Heart right ventricle (tissue), 16 donors: Measurements from ENCODE around the gene SMAD2. TPM values are rescaled to one million over a fixed set of nuclear protein-coding genes. Genes with fewer than 3 reads are reported as not detected.
A peak's percentile ranks its signal among the peaks of the same experiment; 100 is the strongest.

Experiments used
- ATAC-seq, 8 donors: fragments of 200-7000 bp; cut with Tn5 transposase; one replicate each; pipeline ENCODE4 v1.9.1; 2020; ENCODE audit warnings: mild to moderate bottlenecking in 8 of 8, moderate library complexity in 8 of 8, moderate number of reproducible peaks in 1 of 8
- DNase-seq, 2 donors: peaks; one replicate each; pipeline ENCODE4 v3.0.0-alpha.2; 2020
- H3K27ac ChIP-seq, 10 donors: fragments of 200-600 bp; sonication (generic) in 2 of 10; one replicate each; pipeline versions ENCODE4 v1.5.0 to v1.8.0; 2020 to 2022; ENCODE audit warnings: mild to moderate bottlenecking in 3 of 10
- H3K27me3 ChIP-seq, 7 donors: fragments of 200-600 bp; one replicate each; pipeline ENCODE4 v1.8.0; 2021 to 2022; ENCODE audit warnings: mild to moderate bottlenecking in 2 of 7
- H3K36me3 ChIP-seq, 9 donors: fragments of 200-600 bp; sonication (generic) in 1 of 9; one replicate each; pipeline versions ENCODE4 v1.5.0 to v1.8.0; 2020 to 2022; ENCODE audit warnings: mild to moderate bottlenecking in 2 of 9
- H3K4me1 ChIP-seq, 9 donors: fragments of 200-600 bp; sonication (generic) in 1 of 9; one replicate each; pipeline versions ENCODE4 v1.5.0 to v1.8.0; 2020 to 2022; ENCODE audit warnings: mild to moderate bottlenecking in 4 of 9
- H3K4me3 ChIP-seq, 10 donors: fragments of 200-600 bp; sonication (generic) in 2 of 10; one replicate each; pipeline versions ENCODE4 v1.5.0 to v1.8.0; 2020 to 2022; ENCODE audit warnings: mild to moderate bottlenecking in 7 of 10, moderate library complexity in 2 of 10
- H3K9me3 ChIP-seq, 11 donors: fragments of 200-600 bp in 10 of 11; sonication (generic) in 2 of 11; one replicate each; pipeline versions ENCODE4 v1.5.0 to v1.8.0; 2013 to 2022; ENCODE audit warnings: mild to moderate bottlenecking in 2 of 11, control low read depth in 1 of 11, moderate library complexity in 1 of 11
- CTCF ChIP-seq, 9 donors: fragments of 200-600 bp; sonication (generic) in 2 of 9; IDR thresholded peaks; one replicate each; pipeline versions ENCODE4 v1.5.0 to v1.8.0; 2021 to 2022; ENCODE audit warnings: antibody characterized with exemption in 9 of 9, mild to moderate bottlenecking in 5 of 9, moderate library complexity in 1 of 9
- WGBS, 2 donors: extraction: QIAGEN DNeasy Blood & Tissue Kit; methylation state at CpG; one replicate each; pipeline ENCODE4 v1.1.7; 2013; ENCODE audit warnings: inconsistent platforms in 1 of 2; 5-methylcytosine and 5-hydroxymethylcytosine counted together
- intact Hi-C, 10 donors: fragments of 100-400 bp; cut with DNase I; formaldehyde crosslinking; loops; one replicate each; pipeline versions ENCODE4 v1.11.1 to v1.14.2; 2022
- long read RNA-seq, 3 donors: library from polyadenylated mRNA; unstranded; transcript quantifications; one replicate each; pipeline ENCODE4 v2.0.0, GENCODE V29; 2020 to 2021
- polyA plus RNA-seq, 2 donors: library from polyadenylated mRNA; stranded (reverse); fragments of 200-250 nt; gene quantifications; one replicate each; pipeline ENCODE4 v1.2.3, GENCODE V29; 2013
- total RNA-seq, 10 donors: library from RNA; stranded (reverse); fragmentation: NEBNext Ultra II Directional in 3 of 10; extraction: Animal tissue kit (Norgen Biotek cat#: 25700) in 3 of 10; gene quantifications; one replicate each; pipeline versions ENCODE4 v1.2.1 to v1.2.4, GENCODE V29; 2021 to 2023
- donor health status: Arrhythmogenic right ventricular cardiomyopathy.
- donor health status: ischemic (EF 13 %, LVEDD 7.1; RV severe dilation, severe dysfunction).
- donor health status: healthy with polysubstance abuse.
- donor health status: DM: no; HTN: yes; CAD: no.
- donor health status: DM: no; HTN: no; CAD: no.
- donor health status: ischemic (EF 25% LVEDD 6.9; RV normal size, moderate dysfunction).
- donor health status: ischemic (EF 25% LVEDD 5.7; RV mildly dilated, moderate dysfunction).
- donor health status: healthy.
- donor health status: DM: yes; HTN: yes; CAD: no.
- donor health status: Ischemic cardiomyopathy.
- donor health status: ischemic (EF 35%, LVEDD 5.7; RV mildly dilated, moderate dysfunction).
- donor health status: nonischemic (EF 11% LVEDD 7.7; RV severe dilation, severe dysfunction).
- donor health status: DM: yes; HTN: yes; CAD: no.
- donor health status: PGD.
- donor health status: ischemic (EF 29% LVEDD 5.4; RV normal size, mild dysfunction).
- donor health status: nonischemic (EF 23%, LVEDD 6.1; RV moderate dilation, normal function).

The SMAD2 gene
- 100 to 1,000 TPM in 4 of 10 donors, 10 to 100 TPM in 6; 76.2 to 118 (median 95.0) TPM for total RNA-seq
- polyA plus RNA-seq = 10 to 100 TPM; 11.6 to 26.4 TPM
- long read RNA-seq, donor 1, full-length matches to known transcripts = 23 of 43 reads
- long read RNA-seq, donor 1, partial matches to known transcripts = 4 of 43 reads
- long read RNA-seq, donor 1, other reads (novel, unspliced or antisense) = 16 of 43 reads
- long read RNA-seq, donor 2, full-length matches to known transcripts = 33 of 60 reads
- long read RNA-seq, donor 2, partial matches to known transcripts = 8 of 60 reads
- long read RNA-seq, donor 2, other reads (novel, unspliced or antisense) = 19 of 60 reads
- long read RNA-seq, donor 3, full-length matches to known transcripts = 48 of 110 reads
- long read RNA-seq, donor 3, partial matches to known transcripts = 9 of 110 reads
- long read RNA-seq, donor 3, other reads (novel, unspliced or antisense) = 53 of 110 reads

- WGBS, 2 donors = 0 to 1% methylated on average over 49 to 85 of the region's 93 CpGs
Measured at GRCh38 chr18:47930199-47930930, at the start of gene SMAD2. TSS of gene SMAD2 (minus strand) at chr18:47930659. CDS start at chr18:47896756, 33,903 bp downstream.

GRCh38 chr18:47979611-47980200, 49.2 kb upstream of the SMAD2 start:
- Histone ChIP-seq H3K27me3 (no peaks in the 10 kb centered on the region), H3K36me3 (no peaks in the 10 kb centered on the region), H3K27ac (no peak overlapping the region), H3K9me3 (no peaks in the 10 kb centered on the region), H3K4me3 (no peak overlapping the region), H3K4me1 (no peaks in the 10 kb centered on the region)
- intact Hi-C loops = no loop called here
- no peak for TF ChIP-seq CTCF (IDR thresholded peaks at IDR 0.05)
- no peak for DNase-seq
- no peak for ATAC-seq
- 41 to 51% methylated on average over 5 of the region's 5 CpGs for WGBS, 2 donors

More at GRCh38 chr18:47930199-47930930, at the start of gene SMAD2:
- peak; percentile 84 to 85 for DNase-seq
- H3K9me3 ChIP-seq = no peaks in the 10 kb centered on the region
- ATAC-seq = peak; percentile 74 to 86 (median 76)
- H3K4me3 ChIP-seq = peak within 1 kb of the TSS; percentile 62 to 93 (median 88)
- no peak for TF ChIP-seq CTCF (IDR thresholded peaks at IDR 0.05)
- H3K36me3 ChIP-seq = no peaks in the 10 kb centered on the region
- peaks cover 0 to 56% (median 47%) of the 10 kb centered on the region in 9 donors for H3K4me1 ChIP-seq
- H3K27me3 ChIP-seq = no peaks in the 10 kb centered on the region
- intact Hi-C loops = loop anchor here in 7 of 10 donors (2.0 to 10.0 kb wide), 6 partner anchors 68 to 1534 kb away; partner anchors contain the start of gene DYM (in 1 of the 7)
- H3K27ac ChIP-seq = peak within 1 kb of the TSS; percentile 93 to 99 (median 98)

DNA sequence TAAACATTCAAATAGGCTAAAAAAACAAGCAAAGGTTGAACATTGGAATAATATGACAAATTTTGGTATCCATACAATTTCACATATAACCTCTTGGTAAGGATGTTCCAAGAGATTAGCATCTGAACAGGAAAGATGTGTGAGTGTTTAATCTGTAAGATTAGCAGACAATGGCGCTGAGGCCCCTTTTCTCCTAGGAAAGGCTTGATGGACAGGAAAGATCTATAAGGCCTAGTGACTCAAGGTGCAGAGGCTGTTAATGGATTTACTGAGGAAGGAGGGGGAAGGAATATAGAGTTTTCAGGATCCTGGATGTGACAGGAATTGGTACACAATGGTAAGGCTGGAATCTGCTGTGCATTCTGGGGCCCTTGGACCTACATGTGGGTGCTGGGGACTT, 48.1 kb upstream of the SMAD2 start:
- no peak for ATAC-seq
- 82 to 84% methylated on average over 1 of the region's 1 CpG for WGBS, 2 donors

More for the DNA sequence above, 48.1 kb upstream of the SMAD2 start:
- Histone ChIP-seq H3K36me3 (no peaks in the 10 kb centered on the region), H3K9me3 (no peaks in the 10 kb centered on the region), H3K4me3 (no peak overlapping the region), H3K4me1 (no peaks in the 10 kb centered on the region), H3K27me3 (peaks cover 0 to 6% (median 0%) of the 10 kb centered on the region in 7 donors), H3K27ac (no peak overlapping the region)
- no peak for DNase-seq
- no peak for TF ChIP-seq CTCF (IDR thresholded peaks at IDR 0.05)
- intact Hi-C loops = no loop called here
